Caco-2 (cell line): Measurements from ENCODE around the gene NDUFS3. TPM values are rescaled to one million over a fixed set of nuclear protein-coding genes. Genes with fewer than 3 reads are reported as not detected.
A peak's percentile ranks its signal among the peaks of the same experiment; 100 is the strongest.

Experiments used
- BruUV-seq: library from RNA; stranded (reverse); fragments of 400-500 nt; replicated peaks from 2 replicates; lab custom pipeline; 2021; lab: Mats Ljungman, UMichigan
- CTCF ChIA-PET: fragments of 300-600 bp; sonication (Branson Sonifier 250); formaldehyde crosslinking; loops from one replicate; lab custom pipeline; 2022; ENCODE audit warnings: antibody characterized with exemption; lab: Charles Lee
- POLR2A ChIA-PET: fragments of 300-600 bp; sonication (Branson Sonifier 250); formaldehyde crosslinking; loops from one replicate; lab custom pipeline; 2022; ENCODE audit warnings: antibody characterized with exemption; lab: Charles Lee
- DNase-seq, 2 experiments: peaks; one replicate each; pipeline versions ENCODE4 v3.0.0 to v3.0.0-alpha.2; 2020 to 2022
- H3K27me3 ChIP-seq: replicated peaks from 2 replicates; pipeline ENCODE4 v1.6.0; 2011; ENCODE audit warnings: low read length; ENCODE audit not compliant: control insufficient read depth, insufficient read depth
- H3K36me3 ChIP-seq: 2 replicates; pipeline ENCODE4 v1.5.1; 2011; ENCODE audit warnings: low read length; ENCODE audit not compliant: control insufficient read depth, insufficient read depth
- H3K4me1 ChIP-seq: fragments of 250-450 bp; sonication (Bioruptor Pico); 2 replicates; pipeline ENCODE4 v1.5.1; 2020; ENCODE audit warnings: mild to moderate bottlenecking
- H3K4me3 ChIP-seq: 2 replicates; pipeline ENCODE4 v1.5.1; 2011; ENCODE audit warnings: low read depth, mild to moderate bottlenecking, control low read depth, low read length
- H3K9me3 ChIP-seq: fragments of 250-450 bp; sonication (Bioruptor Pico); 2 replicates; pipeline ENCODE4 v1.5.1; 2020; ENCODE audit warnings: mild to moderate bottlenecking, moderate library complexity
- H3K27ac Mint-ChIP-seq: one replicate; pipeline ENCODE4 v1.8.0; 2022; ENCODE audit warnings: mixed read lengths; ENCODE audit not compliant: unreplicated experiment
- H3K27me3 Mint-ChIP-seq: one replicate; pipeline ENCODE4 v1.8.0; 2022; ENCODE audit warnings: mixed read lengths; ENCODE audit not compliant: insufficient read depth, unreplicated experiment
- H3K36me3 Mint-ChIP-seq: one replicate; pipeline ENCODE4 v1.8.0; 2022; ENCODE audit warnings: mild to moderate bottlenecking, mixed read lengths; ENCODE audit not compliant: insufficient read depth, unreplicated experiment
- H3K4me1 Mint-ChIP-seq: one replicate; pipeline ENCODE4 v1.8.0; 2022; ENCODE audit warnings: low read depth, mixed read lengths; ENCODE audit not compliant: unreplicated experiment
- H3K4me3 Mint-ChIP-seq: one replicate; pipeline ENCODE4 v1.8.0; 2022; ENCODE audit warnings: mild to moderate bottlenecking, moderate library complexity, mixed read lengths; ENCODE audit not compliant: unreplicated experiment
- H3K9me3 Mint-ChIP-seq: one replicate; pipeline ENCODE4 v1.8.0; 2022; ENCODE audit warnings: mixed read lengths; ENCODE audit not compliant: unreplicated experiment
- CTCF ChIP-seq, 2 experiments: fragments of 200-600 bp in 1 of 2; IDR thresholded peaks; 1 replicate in 1 of 2; 2 replicates in 1 of 2; pipeline versions ENCODE4 v1.5.1 to v1.8.0; 2011 to 2022; ENCODE audit warnings: antibody characterized with exemption in 1 of 2, control low read depth in 1 of 2, inconsistent platforms in 1 of 2, low read depth in 1 of 2, low read length in 1 of 2, mild to moderate bottlenecking in 1 of 2, moderate library complexity in 1 of 2; ENCODE audit not compliant: insufficient read depth in 1 of 2, severe bottlenecking in 1 of 2, unreplicated experiment in 1 of 2
- intact Hi-C: fragments of 100-400 bp; cut with micrococcal nuclease; formaldehyde crosslinking; loops from one replicate; pipeline ENCODE4 v1.10.0; 2022; ENCODE audit not compliant: unreplicated experiment
- total RNA-seq: library from RNA; stranded (reverse); gene quantifications from 2 replicates; pipeline ENCODE4 v1.2.3, GENCODE V29; 2022

Gene NDUFS3
- total RNA-seq, 1 experiment from 2014 or later = 185 TPM

- TF ChIP-seq CTCF (IDR thresholded peaks at IDR 0.05; ENCODE audit: insufficient read depth in 1 of 2, low read depth in 1 of 2, low read length in 1 of 2, severe bottlenecking in 1 of 2, unreplicated experiment in 1 of 2) = no peak
- Histone ChIP-seq H3K27me3 (no peaks in the 10 kb centered on the region), H3K36me3 (peaks cover 1% of the 10 kb centered on the region; the same call in 1 of the 2 replicates), H3K4me3 (peak overlapping the region; percentile 95), H3K4me1 (peaks cover 5% of the 10 kb centered on the region; the same call in 1 of the 2 replicates), H3K9me3 (no peaks in the 10 kb centered on the region)
- Mint-ChIP-seq H3K27ac (peak overlapping the region; percentile 95), H3K9me3 (no peaks in the 10 kb centered on the region), H3K4me1 (peaks cover 6% of the 10 kb centered on the region), H3K36me3 (peaks cover 79% of the 10 kb centered on the region), H3K4me3 (peak overlapping the region; percentile 91), H3K27me3 (no peaks in the 10 kb centered on the region)
- no peak for DNase-seq
- CTCF ChIA-PET = interaction anchor here (1.0 kb wide), 1 partner anchor 24 kb away, joined by 3 read pairs; no protein-coding TSS in a partner anchor
- POLR2A ChIA-PET = interaction anchor here (0.7 kb wide), 1 partner anchor 12 kb away, joined by 5 read pairs; the partner anchor contains the start of gene PTPMT1
- no TSS peak for BruUV-seq
- intact Hi-C loops = no loop called here
Measured at GRCh38 chr11:47577460-47578041, 1.3 kb upstream of the NDUFS3 start.

- no peak for TF ChIP-seq CTCF (IDR thresholded peaks at IDR 0.05; ENCODE audit: insufficient read depth in 1 of 2, low read depth in 1 of 2, low read length in 1 of 2, severe bottlenecking in 1 of 2, unreplicated experiment in 1 of 2)
- H3K4me1 ChIP-seq = no peaks in the 10 kb centered on the region
- Mint-ChIP-seq H3K9me3 (no peaks in the 10 kb centered on the region), H3K27me3 (no peaks in the 10 kb centered on the region), H3K4me3 (no peak overlapping the region), H3K36me3 (peaks cover 44% of the 10 kb centered on the region), H3K4me1 (peaks cover 6% of the 10 kb centered on the region), H3K27ac (no peak overlapping the region)
- no peak for DNase-seq
- peaks cover 1% of the 10 kb centered on the region; the same call in 1 of the 2 replicates for H3K36me3 ChIP-seq
- no peaks in the 10 kb centered on the region for H3K27me3 ChIP-seq
- ChIA-PET CTCF (no interaction called here), POLR2A (no interaction called here)
- intact Hi-C loops = no loop called here
- no TSS peak for BruUV-seq
- H3K4me3 ChIP-seq = no peak overlapping the region
- no peaks in the 10 kb centered on the region for H3K9me3 ChIP-seq
Measured at GRCh38 chr11:47583844-47584243, 5.0 kb downstream of the NDUFS3 start.

GRCh38 chr11:47586098-47586855 is 7.4 kb downstream of the NDUFS3 start, which contains the start of gene FAM180B:
FAM180B (plus strand) TSS chr11:47586678; CDS start chr11:47586769, 91 bp downstream.
- no peak for DNase-seq
- H3K4me3 Mint-ChIP-seq = no peak within 1 kb of the TSS
- CTCF ChIA-PET = interaction anchor here (0.6 kb wide), 1 partner anchor 20 kb away, joined by 5 read pairs; no protein-coding TSS in a partner anchor
- Histone ChIP-seq H3K27me3 (no peaks in the 10 kb centered on the region), H3K9me3 (no peaks in the 10 kb centered on the region), H3K4me3 (no peak within 1 kb of the TSS), H3K36me3 (peaks cover 1% of the 10 kb centered on the region; the same call in 1 of the 2 replicates), H3K4me1 (no peaks in the 10 kb centered on the region)
- H3K27me3 Mint-ChIP-seq = no peaks in the 10 kb centered on the region
- H3K4me1 Mint-ChIP-seq = no peaks in the 10 kb centered on the region
- peaks cover 36% of the 10 kb centered on the region for H3K36me3 Mint-ChIP-seq
- POLR2A ChIA-PET = no interaction called here
- BruUV-seq = no TSS peak
- no peak for TF ChIP-seq CTCF (IDR thresholded peaks at IDR 0.05; ENCODE audit: insufficient read depth in 1 of 2, low read depth in 1 of 2, low read length in 1 of 2, severe bottlenecking in 1 of 2, unreplicated experiment in 1 of 2)
- no peak within 1 kb of the TSS for H3K27ac Mint-ChIP-seq
- intact Hi-C loops = no loop called here
- H3K9me3 Mint-ChIP-seq = no peaks in the 10 kb centered on the region
